T-helper 9 cell (primary cell): ENCODE data around the gene PEMT.

Experiments used
- DNase-seq: peaks from one replicate; pipeline ENCODE4 v3.0.0-alpha.2; 2020

PEMT gene

GRCh38 chr17:17552351-17553216 lies 38.9 kb downstream of the PEMT start:
- DNase-seq = no peak

- DNase-seq = no peak
These were observed 40.1 kb downstream of the PEMT start for GRCh38 chr17:17551361-17551760.

GRCh38 chr17:17549732-17550366 lies 41.7 kb downstream of the PEMT start:
- DNase-seq = no peak

- no peak for DNase-seq
These were observed 43.5 kb downstream of the PEMT start for GRCh38 chr17:17548044-17548443.

- DNase-seq = no peak
These were observed 44.2 kb downstream of the PEMT start for GRCh38 chr17:17547210-17547764.

GRCh38 chr17:17546399-17547185 lies 44.9 kb downstream of the PEMT start:
- no peak for DNase-seq

GRCh38 chr17:17545984-17546383 lies 45.5 kb downstream of the PEMT start:
- DNase-seq = no peak

- DNase-seq = no peak
These were observed 46.3 kb downstream of the PEMT start for GRCh38 chr17:17545031-17545820.

GRCh38 chr17:17542906-17543635 lies 48.4 kb downstream of the PEMT start:
- DNase-seq = no peak

- DNase-seq = no peak
These were observed 49.9 kb downstream of the PEMT start for GRCh38 chr17:17541640-17542001.

- no peak for DNase-seq
These were observed 50.4 kb downstream of the PEMT start for GRCh38 chr17:17540935-17541639.

- DNase-seq = no peak
These were observed 51.1 kb downstream of the PEMT start for GRCh38 chr17:17540278-17540906.

- no peak for DNase-seq
These were observed 51.9 kb downstream of the PEMT start for GRCh38 chr17:17539591-17539990.

- no peak for DNase-seq
These were observed 52.8 kb downstream of the PEMT start for GRCh38 chr17:17538417-17539391.

- no peak for DNase-seq
These were observed 54.0 kb downstream of the PEMT start for GRCh38 chr17:17537311-17538099.

- DNase-seq = no peak
These were observed 54.8 kb downstream of the PEMT start for GRCh38 chr17:17536702-17537101.

GRCh38 chr17:17535957-17536356 lies 55.6 kb downstream of the PEMT start:
- DNase-seq = no peak

GRCh38 chr17:17533901-17534441 lies 57.5 kb downstream of the PEMT start:
- no peak for DNase-seq
